NCI-H446 treated with DMSO at 0.1 percent for 48 hours (cell line): ENCODE data around the gene PLPP1.

Experiments used
- DNase-seq: peaks from one replicate; lab custom pipeline; 2025; lab: John Stamatoyannopoulos, UW

The PLPP1 gene

DNA sequence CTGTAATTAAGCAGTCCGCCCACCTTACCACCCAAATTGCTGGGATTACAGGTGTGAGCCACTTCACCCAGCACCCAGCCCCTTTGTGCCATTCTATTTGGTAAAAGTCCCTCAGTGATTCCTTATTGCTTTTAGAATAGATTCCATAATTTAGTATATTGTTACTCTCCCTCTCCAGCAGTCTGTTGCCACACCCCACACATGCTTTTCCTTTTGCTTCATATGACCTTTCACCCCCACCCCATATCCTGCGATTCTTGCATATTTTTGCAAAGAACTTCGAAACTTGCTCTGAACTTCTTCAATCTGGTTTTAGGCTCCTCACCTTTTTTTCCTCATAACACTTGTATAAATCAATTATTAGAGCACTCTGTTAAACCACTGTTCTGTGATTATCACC, 126.8 kb downstream of the PLPP1 start:
- DNase-seq, result no peak

DNA sequence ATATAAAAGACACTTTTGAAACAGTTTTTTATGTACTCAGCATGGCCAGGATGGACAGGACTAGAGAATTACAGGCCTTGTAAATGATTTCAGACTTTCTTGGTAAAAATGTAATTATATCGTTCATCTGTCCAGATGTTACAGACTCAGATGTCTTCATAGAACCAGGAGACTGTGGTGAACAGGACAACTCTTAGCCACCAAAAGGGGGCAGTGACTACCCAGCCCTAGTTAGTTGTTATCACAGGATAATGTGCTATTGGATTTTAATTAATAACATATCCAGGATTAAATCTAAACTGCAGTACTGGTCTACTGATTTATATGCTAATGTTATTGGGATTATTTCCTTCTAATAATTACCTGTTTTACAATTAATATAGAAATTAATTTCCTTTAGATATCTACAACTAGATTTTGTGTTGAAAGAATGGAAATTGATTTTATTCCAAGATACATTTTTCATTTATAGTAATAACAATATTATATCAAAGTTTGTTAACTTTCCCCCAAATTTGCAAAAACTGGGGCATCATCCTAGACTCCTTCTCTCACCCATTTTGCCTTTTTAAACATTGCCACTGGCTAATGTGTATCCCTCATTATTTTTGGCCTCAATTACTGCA, 127.6 kb downstream of the PLPP1 start:
- no peak for DNase-seq

- DNase-seq, result no peak
Measured at GRCh38 chr5:55406292-55406691, 128.5 kb downstream of the PLPP1 start.

DNA sequence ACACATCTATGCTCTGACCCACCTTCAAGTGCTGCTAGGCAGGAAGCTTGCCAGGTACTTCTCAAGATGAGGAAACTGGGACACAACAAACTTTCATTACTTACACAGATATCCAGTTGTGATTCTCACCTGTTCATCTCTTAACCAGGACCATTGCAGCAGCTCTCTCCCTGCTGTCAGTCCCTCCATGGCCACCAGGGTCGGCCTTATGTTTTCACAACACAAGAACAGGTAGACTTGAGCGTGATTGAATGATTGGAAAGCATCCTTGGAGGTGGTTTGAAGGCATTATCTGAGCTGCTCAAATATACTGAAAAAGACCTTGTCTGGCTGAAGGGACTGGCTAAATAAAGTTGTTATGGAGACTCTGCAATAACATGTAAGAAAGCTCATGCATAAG, 132.6 kb downstream of the PLPP1 start:
- DNase-seq, result no peak

DNA sequence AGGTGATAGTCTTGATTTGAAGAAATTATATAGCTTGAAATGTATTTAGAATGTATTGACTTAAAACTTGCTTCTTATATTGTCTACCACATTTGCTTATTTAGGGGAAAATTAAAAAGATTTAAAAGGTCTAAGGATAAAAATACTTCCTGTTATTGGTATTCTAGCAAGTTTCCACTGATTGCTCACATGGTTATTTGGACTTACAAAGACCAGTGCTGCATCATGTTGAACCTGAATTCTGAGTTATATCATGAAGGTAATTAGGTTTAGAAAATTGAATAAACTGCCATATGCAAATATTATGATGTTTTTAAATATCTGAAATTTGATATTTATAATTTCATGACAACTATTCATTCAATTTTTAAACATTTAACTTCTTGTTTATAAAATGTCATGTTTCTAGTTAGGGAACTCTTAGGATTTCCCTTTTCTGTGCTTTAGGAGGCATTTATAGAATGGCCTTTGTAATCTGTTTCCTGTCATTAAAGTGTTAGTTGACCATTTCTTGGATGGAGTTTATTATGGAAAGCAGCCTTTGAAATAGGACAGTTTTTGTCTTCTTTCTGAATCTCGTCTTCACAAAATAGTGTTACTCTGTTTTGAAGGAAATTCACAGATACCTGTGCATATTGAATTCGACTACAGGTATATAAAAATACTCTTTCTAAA, 141.1 kb downstream of the PLPP1 start:
- DNase-seq, result no peak

DNA sequence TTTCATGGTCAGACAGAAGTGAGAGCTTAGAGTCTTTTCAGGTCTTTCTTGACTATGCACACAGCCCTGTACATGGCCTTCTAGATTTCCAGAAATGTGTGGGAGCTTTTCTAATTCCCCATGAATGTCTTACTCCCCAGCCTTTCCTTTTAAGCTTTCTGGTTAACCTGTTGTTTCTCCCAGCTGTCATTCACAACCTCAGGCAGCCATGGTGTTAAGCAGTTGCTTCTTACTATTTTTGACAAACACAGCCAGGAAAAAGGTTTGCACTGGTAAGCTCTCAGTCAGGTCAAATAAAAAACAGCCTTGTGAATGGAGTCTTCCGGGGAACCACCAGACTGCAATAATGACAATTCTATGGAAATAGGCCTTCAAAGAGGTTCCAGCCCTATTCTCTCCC, 142.1 kb downstream of the PLPP1 start:
- DNase-seq, result no peak

- DNase-seq, result no peak
Measured at GRCh38 chr5:55391707-55392106, 143.1 kb downstream of the PLPP1 start.

- no peak for DNase-seq
Measured at GRCh38 chr5:55387865-55388264, 146.9 kb downstream of the PLPP1 start.

- no peak for DNase-seq
Measured at GRCh38 chr5:55386356-55386755, 148.4 kb downstream of the PLPP1 start.

GRCh38 chr5:55385846-55386245, 148.9 kb downstream of the PLPP1 start:
- DNase-seq, result no peak

GRCh38 chr5:55385227-55385626, 149.5 kb downstream of the PLPP1 start:
- no peak for DNase-seq

DNA sequence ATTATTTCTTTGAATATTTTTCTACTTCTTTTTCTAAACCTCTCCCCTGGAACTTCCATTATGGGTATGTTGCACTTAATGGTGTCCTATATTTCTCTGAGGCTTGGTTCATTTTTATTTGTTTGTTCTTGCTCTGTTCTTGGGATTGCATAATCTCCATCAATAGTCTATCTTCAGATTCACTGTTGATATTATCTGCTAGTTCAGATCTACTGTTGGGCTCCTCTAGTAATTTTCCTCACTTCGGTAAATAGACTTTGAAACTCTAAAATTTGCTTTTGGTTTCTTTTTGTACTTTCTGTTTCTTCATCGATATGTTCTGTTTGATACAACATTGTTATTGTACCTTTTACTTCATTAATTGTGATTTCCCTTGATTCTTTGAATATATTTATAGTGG, 150.7 kb downstream of the PLPP1 start:
- no peak for DNase-seq

DNA sequence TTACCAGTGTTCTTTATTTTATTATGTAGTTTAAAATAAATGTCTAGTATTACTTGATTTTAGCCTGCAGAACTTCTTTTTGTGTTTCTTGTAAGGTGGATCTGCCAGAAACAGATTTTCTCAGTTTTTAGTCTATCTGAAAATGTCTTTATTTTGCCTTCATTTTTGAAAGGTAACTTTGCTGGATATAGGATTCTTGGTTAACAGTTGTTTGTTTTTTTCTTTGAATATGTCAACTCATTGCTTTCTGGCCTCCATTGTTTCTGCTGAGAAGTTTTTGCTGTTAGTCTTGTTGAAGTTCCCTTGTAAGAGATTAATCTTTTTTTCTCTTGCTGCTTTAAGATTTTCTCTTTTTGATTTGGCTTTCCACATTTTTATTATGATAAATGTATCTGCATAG, 151.5 kb downstream of the PLPP1 start:
- DNase-seq, result no peak

DNA sequence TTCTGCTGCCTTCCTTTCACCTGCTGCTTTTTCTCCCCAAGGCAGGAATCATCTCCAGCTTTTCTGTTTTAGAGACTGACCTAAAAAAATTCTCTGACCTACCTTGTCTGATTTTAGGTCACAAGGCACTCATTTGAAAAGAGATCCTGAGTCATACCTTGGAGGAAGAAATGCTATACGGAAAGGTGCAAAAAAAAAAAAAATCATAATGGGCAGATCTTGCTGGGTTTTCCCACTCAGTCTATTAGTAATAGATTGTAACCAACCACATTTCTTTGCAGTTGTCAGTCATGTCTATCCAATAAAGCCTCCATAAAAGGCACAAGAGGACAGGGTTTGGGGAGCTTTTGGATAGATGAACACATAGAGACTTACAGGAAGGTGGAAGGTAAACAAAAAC, 157.0 kb downstream of the PLPP1 start:
- no peak for DNase-seq
